ENCODE measurements around the gene PRRC2A.

The PRRC2A gene

GRCh38 chr6:31663126-31663960, 42.8 kb downstream of the PRRC2A start:
- H3K4me3 ChIP-seq (ENCODE audit: low read depth, low read length): peak overlapping the region; percentile 98
- no peak for TF ChIP-seq CTCF (conservative IDR thresholded peaks at IDR 0.05; ENCODE audit: low read depth, low read length)
- peak; percentile 22 for DNase-seq (ENCODE audit: low read depth)

GRCh38 chr6:31663961-31664789, 43.7 kb downstream of the PRRC2A start:
- TF ChIP-seq CTCF (conservative IDR thresholded peaks at IDR 0.05; ENCODE audit: low read depth, low read length): no peak
- H3K4me3 ChIP-seq (ENCODE audit: low read depth, low read length): peak overlapping the region; percentile 98
- peak; percentile 78 for DNase-seq (ENCODE audit: low read depth)

GRCh38 chr6:31664790-31665500, 44.4 kb downstream of the PRRC2A start, which contains the start of gene GPANK1:
GPANK1 (minus strand) TSS chr6:31664997; CDS start chr6:31664478, 519 bp downstream.
- peak; percentile 97 for DNase-seq (ENCODE audit: low read depth)
- peak within 1 kb of the TSS; percentile 98 for H3K4me3 ChIP-seq (ENCODE audit: low read depth, low read length)
- no peak for TF ChIP-seq CTCF (conservative IDR thresholded peaks at IDR 0.05; ENCODE audit: low read depth, low read length)

- DNase-seq (ENCODE audit: low read depth): peak; percentile 98
- peak; percentile 5 for TF ChIP-seq CTCF (conservative IDR thresholded peaks at IDR 0.05; ENCODE audit: low read depth, low read length)
These were observed 45.2 kb downstream of the PRRC2A start, which contains the start of gene CSNK2B for GRCh38 chr6:31665501-31666336. CSNK2B (plus strand) TSS chr6:31666080; CDS start chr6:31666832, 752 bp downstream.

GRCh38 chr6:31666337-31666965, 45.9 kb downstream of the PRRC2A start:
- no peak for TF ChIP-seq CTCF (conservative IDR thresholded peaks at IDR 0.05; ENCODE audit: low read depth, low read length)
- peak; percentile 39 for DNase-seq (ENCODE audit: low read depth)
- peak overlapping the region; percentile 98 for H3K4me3 ChIP-seq (ENCODE audit: low read depth, low read length)

More at GRCh38 chr6:31665501-31666336, 45.2 kb downstream of the PRRC2A start, which contains the start of gene CSNK2B:
- H3K4me3 ChIP-seq (ENCODE audit: low read depth, low read length): peak within 1 kb of the TSS; percentile 98

All from choroid plexus epithelial cell (primary cell).